ENCODE data around the gene FAF1. TPM values are rescaled to one million over a fixed set of nuclear protein-coding genes. Genes with fewer than 3 reads are reported as not detected.

FAF1 gene
- polyA plus RNA-seq, 1 of the 3 experiments (the other 2 are of a cell fraction), result 8.7 TPM

GRCh38 chr1:50976111-50976889 lies 16.2 kb upstream of the FAF1 start:
- ChIA-PET CTCF (interaction anchor here (0.9 to 3.3 kb wide), 3 partner anchors 14 to 46 kb away, joined by 3 to 14 read pairs (median 11); partner anchors contain the start of gene FAF1), POLR2A (no interaction called here)
- 83% methylated on average over 17 of the region's 19 CpGs for WGBS (ENCODE audit: low lambda C conversion rate)

DNA sequence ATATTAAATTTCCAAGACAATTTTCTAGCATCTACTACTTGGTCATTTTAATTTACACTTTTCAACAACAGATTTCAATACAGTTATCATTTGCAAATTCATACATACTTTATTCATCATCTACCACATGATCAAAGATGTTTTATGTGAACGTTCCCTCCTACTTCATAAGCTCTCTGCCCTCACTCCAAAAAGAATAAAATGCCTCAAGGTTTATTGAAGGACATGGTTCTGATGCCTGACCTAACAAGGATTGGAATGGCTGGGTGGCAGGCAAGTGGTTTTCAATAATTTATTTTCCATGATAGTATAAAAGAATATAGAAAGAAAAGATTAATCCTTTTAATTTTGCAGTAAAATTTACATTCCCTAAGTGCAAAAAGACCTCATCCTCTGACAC lies 15.4 kb upstream of the FAF1 start:
- peaks cover 24% of the 10 kb centered on the region for H3F3A ChIP-seq (replicated peaks; ENCODE audit: insufficient read depth)
- POLR2A ChIA-PET, result no interaction called here
- WGBS (ENCODE audit: low lambda C conversion rate), result 61% methylated on average over 1 of the region's 1 CpG
- no peaks in the 10 kb centered on the region for H3K27me3 ChIP-seq (ENCODE audit: insufficient read depth)
- peak overlapping the region; percentile 85; the same call in 1 of the 2 replicates for H2AFZ ChIP-seq (ENCODE audit: low read depth)
- peak overlapping the region; percentile 98; the same call in 1 of the 2 replicates for H3K9ac ChIP-seq
- CTCF ChIA-PET, result no interaction called here
- no peaks in the 10 kb centered on the region for H3K9me2 ChIP-seq
- H3K36me3 ChIP-seq (replicated peaks in 1 of 2; ENCODE audit: control insufficient read depth in 1 of 2, insufficient read depth in 2 of 2, low read length in 1 of 2), result peaks cover 8 to 10% of the 10 kb centered on the region in 2 experiments
- peaks cover 12 to 15% of the 10 kb centered on the region in 2 experiments; a peak in 3 of 4 replicates for H3K4me1 ChIP-seq (ENCODE audit: control insufficient read depth in 1 of 2, insufficient read depth in 2 of 2, low read depth in 1 of 2, low read length in 1 of 2)
- H3K79me2 ChIP-seq (ENCODE audit: insufficient read depth), result peaks cover 80% of the 10 kb centered on the region
- H4K20me1 ChIP-seq (ENCODE audit: insufficient read depth), result no peaks in the 10 kb centered on the region
- TF ChIP-seq MXI1 (IDR thresholded peaks at IDR 0.05; ENCODE audit: low read depth, low read length), result no peak
- TF ChIP-seq EZH2phosphoT487 (IDR thresholded peaks at IDR 0.05; ENCODE audit: borderline replicate concordance, low read depth), result no peak
- TF ChIP-seq CHD2 (IDR thresholded peaks at IDR 0.05; ENCODE audit: low read length, partially characterized antibody), result no peak
- TF ChIP-seq TEAD4 (IDR thresholded peaks at IDR 0.05; ENCODE audit: borderline replicate concordance, insufficient read depth), result no peak
- peak overlapping the region in 1 of 2 experiments; percentile 94; a peak in 3 of 4 replicates for H3K27ac ChIP-seq (ENCODE audit: low read depth in 2 of 2, low read length in 1 of 2)
- H3K9me3 ChIP-seq, result no peaks in the 10 kb centered on the region
- H3K4me2 ChIP-seq, result no peak overlapping the region
- no peak for DNase-seq
- H3K4me3 ChIP-seq (ENCODE audit: low read depth in 2 of 2, low read length in 1 of 2), result no peak overlapping the region

More at GRCh38 chr1:50976111-50976889, 16.2 kb upstream of the FAF1 start:
- Histone ChIP-seq H3K36me3 (replicated peaks in 1 of 2; ENCODE audit: control insufficient read depth in 1 of 2, insufficient read depth in 2 of 2, low read length in 1 of 2) (peaks cover 8 to 10% of the 10 kb centered on the region in 2 experiments), H3K27ac (ENCODE audit: low read depth in 2 of 2, low read length in 1 of 2) (peak overlapping the region; percentile 94 to 96), H3K27me3 (ENCODE audit: insufficient read depth) (no peaks in the 10 kb centered on the region), H4K20me1 (ENCODE audit: insufficient read depth) (no peaks in the 10 kb centered on the region), H3K9me2 (no peaks in the 10 kb centered on the region), H3F3A (replicated peaks; ENCODE audit: insufficient read depth) (peaks cover 24% of the 10 kb centered on the region), H3K79me2 (ENCODE audit: insufficient read depth) (peaks cover 78% of the 10 kb centered on the region), H3K4me2 (peak overlapping the region; percentile 97), H3K4me1 (ENCODE audit: control insufficient read depth in 1 of 2, insufficient read depth in 2 of 2, low read depth in 1 of 2, low read length in 1 of 2) (peaks cover 12 to 16% of the 10 kb centered on the region in 2 experiments; a peak in 3 of 4 replicates), H2AFZ (ENCODE audit: low read depth) (peak overlapping the region; percentile 85), H3K9me3 (no peaks in the 10 kb centered on the region), H3K9ac (peak overlapping the region; percentile 98), H3K4me3 (ENCODE audit: low read depth in 2 of 2, low read length in 1 of 2) (peak overlapping the region; percentile 84 to 90)
- DNase-seq, result no peak
- TF ChIP-seq FOXM1 (IDR thresholded peaks at IDR 0.05; ENCODE audit: low read depth), result no peak
- TF ChIP-seq RCOR1 (IDR thresholded peaks at IDR 0.05; ENCODE audit: low read length), result no peak
- no peak for TF ChIP-seq FOSL2 (IDR thresholded peaks at IDR 0.05; ENCODE audit: borderline replicate concordance, low read depth)
- no peak for TF ChIP-seq JUND (IDR thresholded peaks at IDR 0.05)
- TF ChIP-seq TEAD4 (IDR thresholded peaks at IDR 0.05; ENCODE audit: borderline replicate concordance, insufficient read depth), result no peak
- TF ChIP-seq, protein P1, sequence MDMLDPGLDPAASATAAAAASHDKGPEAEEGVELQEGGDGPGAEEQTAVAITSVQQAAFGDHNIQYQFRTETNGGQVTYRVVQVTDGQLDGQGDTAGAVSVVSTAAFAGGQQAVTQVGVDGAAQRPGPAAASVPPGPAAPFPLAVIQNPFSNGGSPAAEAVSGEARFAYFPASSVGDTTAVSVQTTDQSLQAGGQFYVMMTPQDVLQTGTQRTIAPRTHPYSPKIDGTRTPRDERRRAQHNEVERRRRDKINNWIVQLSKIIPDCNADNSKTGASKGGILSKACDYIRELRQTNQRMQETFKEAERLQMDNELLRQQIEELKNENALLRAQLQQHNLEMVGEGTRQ (IDR thresholded peaks at IDR 0.05; ENCODE audit: borderline replicate concordance, low read depth, low read length), result no peak
- TF ChIP-seq NFIC (IDR thresholded peaks at IDR 0.05; ENCODE audit: borderline replicate concordance), result no peak
- no peak for TF ChIP-seq EP300 (IDR thresholded peaks at IDR 0.05; ENCODE audit: borderline replicate concordance in 1 of 2, low read depth in 1 of 2, low read length in 1 of 2)
- TF ChIP-seq PBX3 (IDR thresholded peaks at IDR 0.05), result no peak
- no peak for TF ChIP-seq RXRA (IDR thresholded peaks at IDR 0.05; ENCODE audit: borderline replicate concordance, low read depth)
- no peak for TF ChIP-seq TAF1 (IDR thresholded peaks at IDR 0.05; ENCODE audit: borderline replicate concordance, low read depth, low read length)
- TF ChIP-seq FOXJ3 (CRISPR knock-in tag; IDR thresholded peaks at IDR 0.05), result no peak
- no peak for TF ChIP-seq CHD2 (IDR thresholded peaks at IDR 0.05; ENCODE audit: low read length, partially characterized antibody)
- no peak for TF ChIP-seq MEF2A (IDR thresholded peaks at IDR 0.05; ENCODE audit: borderline replicate concordance, low read depth)
- TF ChIP-seq, protein P2, sequence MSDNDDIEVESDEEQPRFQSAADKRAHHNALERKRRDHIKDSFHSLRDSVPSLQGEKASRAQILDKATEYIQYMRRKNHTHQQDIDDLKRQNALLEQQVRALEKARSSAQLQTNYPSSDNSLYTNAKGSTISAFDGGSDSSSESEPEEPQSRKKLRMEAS (IDR thresholded peaks at IDR 0.05; ENCODE audit: low read depth), result no peak
- TF ChIP-seq MXI1 (IDR thresholded peaks at IDR 0.05; ENCODE audit: low read depth, low read length), result no peak
